HG03175 (cell line): Measurements from ENCODE around the gene FAM227B.
"Not testable (repeated sequence)": the region's sequence is repeated elsewhere in the genome, so short reads cannot be mapped to it uniquely, and the experiment has no call there.

Experiments
- ATAC-seq: cut with Tn5 transposase; IDR thresholded peaks from one replicate; pipeline ENCODE4 v1.9.1; 2021; ENCODE audit warnings: mild to moderate bottlenecking, moderate library complexity; ENCODE audit not compliant: unreplicated experiment

Gene FAM227B

GRCh38 chr15:49620658-49621368 lies at the start of gene FAM227B, which contains the start of gene DTWD1:
Gene FAM227B, minus strand, starts transcription at chr15:49620818. Its CDS starts 5,647 bp downstream, at chr15:49615171.
Gene DTWD1, plus strand, starts transcription at chr15:49621048. Its CDS starts 4,120 bp downstream, at chr15:49625168.
- peak; percentile 98 for ATAC-seq

- ATAC-seq, result no peak
Measured at GRCh38 chr15:49669288-49669687, 48.7 kb upstream of the FAM227B start.

DNA sequence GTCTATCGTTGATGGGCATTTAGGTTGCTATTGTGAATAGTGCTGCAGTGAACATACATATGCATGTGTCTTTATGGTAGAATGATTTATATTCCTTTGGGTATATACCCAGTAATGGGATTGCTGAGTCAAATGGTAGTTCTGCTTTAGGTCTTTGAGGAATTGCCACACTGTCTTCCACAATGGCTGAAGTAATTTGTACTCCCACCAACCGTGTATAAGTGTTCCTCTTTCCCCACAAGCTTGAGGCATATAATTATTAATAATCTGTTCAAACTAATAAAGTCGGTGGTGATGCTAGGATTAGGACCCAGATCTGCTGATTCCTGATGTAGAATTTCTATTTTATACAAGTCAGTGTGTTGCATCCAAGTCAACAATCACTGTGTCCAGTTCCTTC lies 45.9 kb upstream of the FAM227B start:
- ATAC-seq, result not testable (repeated sequence)

DNA sequence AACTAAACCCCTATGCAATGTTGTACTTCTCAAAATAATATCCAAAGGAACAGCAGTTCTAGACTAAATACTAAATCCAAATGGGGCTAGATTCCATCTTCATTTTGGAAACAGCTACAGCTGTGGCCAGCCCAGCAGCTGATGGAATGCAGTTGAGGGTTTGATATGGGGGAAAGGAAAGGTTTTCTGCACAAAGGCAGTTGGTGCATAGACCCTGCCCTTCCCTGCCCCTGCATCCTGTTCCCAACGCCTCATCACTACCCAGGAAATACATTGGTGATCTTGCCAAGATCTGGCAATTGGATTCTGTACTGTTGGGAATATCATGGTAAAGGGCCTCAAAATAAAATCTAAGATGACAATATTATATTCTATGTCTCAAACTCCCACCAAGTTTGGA lies 44.1 kb upstream of the FAM227B start:
- no peak for ATAC-seq

- ATAC-seq, result no peak
Measured at GRCh38 chr15:49656734-49657133, 36.1 kb upstream of the FAM227B start.

GRCh38 chr15:49652922-49653321 lies 32.3 kb upstream of the FAM227B start:
- ATAC-seq, result no peak

- no peak for ATAC-seq
Measured at GRCh38 chr15:49650676-49651075, 30.1 kb upstream of the FAM227B start.

- ATAC-seq, result no peak
Measured at GRCh38 chr15:49649987-49650386, 29.4 kb upstream of the FAM227B start.

DNA sequence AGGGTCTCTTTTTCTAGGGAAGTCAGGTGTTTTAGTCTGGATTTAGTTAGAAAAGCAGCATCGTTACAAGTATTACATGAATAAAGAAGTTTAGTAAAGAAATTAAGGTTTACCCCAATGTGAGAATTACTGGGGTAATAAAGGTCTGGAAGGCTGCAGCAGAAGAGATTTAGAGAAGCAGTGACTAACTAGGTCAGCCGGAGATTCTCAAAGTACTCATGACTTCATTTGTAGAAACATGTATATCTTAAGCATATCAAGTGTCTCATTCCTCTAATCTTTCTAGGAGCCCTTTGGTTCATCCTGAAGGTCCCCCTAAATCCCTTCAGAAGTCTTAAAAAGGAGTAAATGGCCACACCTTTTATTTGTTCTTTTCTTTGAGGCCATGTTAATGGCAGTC lies 26.3 kb upstream of the FAM227B start:
- no peak for ATAC-seq

GRCh38 chr15:49645941-49646340 lies 25.3 kb upstream of the FAM227B start:
- no peak for ATAC-seq

GRCh38 chr15:49645277-49645676 lies 24.7 kb upstream of the FAM227B start:
- no peak for ATAC-seq

DNA sequence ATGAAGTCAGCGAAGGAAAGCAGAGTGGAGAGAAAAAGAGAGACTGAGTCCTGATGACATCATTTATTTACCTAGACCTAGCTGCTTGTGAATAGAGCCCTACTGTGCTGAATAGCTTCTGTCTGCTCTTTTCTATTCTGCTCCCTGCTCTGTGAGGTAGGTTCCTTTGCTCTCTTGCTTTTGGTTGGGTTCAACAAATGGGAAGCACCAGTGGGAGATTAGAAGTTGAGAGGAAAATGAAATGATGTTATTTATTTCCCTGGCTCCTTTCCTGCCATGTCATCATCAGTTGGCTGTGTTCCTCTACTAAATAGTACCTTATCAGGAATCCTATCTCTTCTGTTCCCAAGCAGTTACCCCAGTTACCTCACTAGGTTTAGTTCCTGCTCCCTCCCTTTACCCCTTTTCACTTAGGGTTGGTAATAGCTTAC lies 23.8 kb upstream of the FAM227B start:
- ATAC-seq, result no peak

DNA sequence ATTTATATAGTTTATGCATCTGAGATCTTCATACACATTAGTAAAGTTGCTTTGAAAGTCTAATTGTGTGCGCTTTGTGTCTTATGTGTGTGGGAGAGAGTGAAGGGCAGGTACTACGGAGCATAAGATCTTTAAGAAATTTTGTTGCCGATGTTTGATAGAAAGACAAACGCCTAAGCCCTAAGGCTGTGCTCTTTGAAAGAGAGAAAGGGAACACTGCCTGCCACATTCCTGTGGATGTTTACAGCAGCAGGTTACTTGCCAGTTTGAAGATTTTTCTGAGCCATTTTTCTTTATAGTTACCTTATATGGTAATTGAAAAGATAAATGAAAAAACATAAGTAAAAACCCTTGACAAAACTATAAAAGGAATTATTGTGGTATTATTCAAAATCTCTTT lies 17.2 kb upstream of the FAM227B start:
- ATAC-seq, result no peak

DNA sequence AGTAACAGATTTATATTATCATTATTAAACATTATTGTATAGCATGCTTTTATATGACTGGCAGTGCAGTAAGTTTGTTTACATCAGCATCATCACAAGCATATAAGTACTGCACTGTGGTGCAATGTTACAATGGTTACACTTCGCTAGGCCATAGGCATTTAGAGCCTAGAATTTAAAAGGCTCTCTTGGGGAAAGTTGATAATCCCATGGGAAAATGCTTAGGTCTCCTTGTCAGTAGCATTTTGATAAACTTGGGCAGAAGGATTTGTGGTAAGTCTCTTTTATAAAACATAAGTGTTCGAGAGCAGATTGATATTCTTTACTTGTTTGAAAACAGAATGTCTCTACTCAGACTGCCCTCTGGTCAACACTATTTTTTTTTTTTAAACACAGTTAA lies 7.8 kb upstream of the FAM227B start:
- no peak for ATAC-seq

DNA sequence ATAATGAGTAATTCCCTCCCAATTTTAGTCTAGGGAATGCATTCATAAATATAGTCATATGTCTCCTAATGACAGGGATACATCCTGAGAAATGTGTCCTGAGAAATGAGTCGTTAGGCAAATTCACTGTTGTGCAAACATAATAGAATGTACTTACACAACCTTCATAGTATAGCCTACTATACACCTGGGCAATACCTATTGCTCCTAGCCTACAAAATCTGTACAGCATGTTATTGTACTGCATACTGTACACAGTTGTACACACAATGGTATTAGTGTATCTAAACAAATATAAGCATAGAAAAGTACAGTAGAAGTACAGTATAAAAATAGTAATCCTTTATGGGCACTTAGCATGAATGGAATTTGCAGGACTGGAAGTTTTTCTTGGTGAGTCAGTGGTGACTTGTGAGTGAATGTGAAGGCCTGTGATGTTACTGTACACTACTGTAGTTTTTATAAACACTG lies 6.8 kb upstream of the FAM227B start:
- no peak for ATAC-seq

DNA sequence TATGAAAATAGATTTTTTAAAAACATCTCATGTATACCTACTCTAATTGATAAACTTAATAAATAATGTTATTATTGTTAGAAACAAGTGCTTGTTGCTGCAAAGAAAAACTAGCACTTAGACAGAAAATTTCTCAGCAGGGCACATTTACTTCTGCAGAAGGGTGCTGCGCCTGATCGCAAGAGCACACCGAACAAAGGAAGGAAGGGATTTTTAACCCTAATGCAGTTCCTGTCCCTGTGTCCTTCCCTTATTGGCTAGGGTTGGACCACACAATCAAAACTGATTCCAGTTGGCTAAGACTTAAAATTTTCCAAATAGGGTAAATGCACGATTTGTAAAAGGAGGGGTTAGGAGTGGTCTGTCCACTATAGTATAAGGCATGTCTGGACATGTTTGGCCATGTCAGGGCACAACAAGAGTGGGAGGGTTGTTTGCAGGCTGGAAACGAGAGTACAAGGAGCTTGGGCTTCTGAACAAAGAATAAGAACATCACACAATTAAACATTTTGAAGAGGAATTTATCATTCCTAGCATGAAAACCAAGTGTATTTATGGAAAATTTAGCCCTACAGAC lies 4.9 kb upstream of the FAM227B start:
- ATAC-seq, result no peak

DNA sequence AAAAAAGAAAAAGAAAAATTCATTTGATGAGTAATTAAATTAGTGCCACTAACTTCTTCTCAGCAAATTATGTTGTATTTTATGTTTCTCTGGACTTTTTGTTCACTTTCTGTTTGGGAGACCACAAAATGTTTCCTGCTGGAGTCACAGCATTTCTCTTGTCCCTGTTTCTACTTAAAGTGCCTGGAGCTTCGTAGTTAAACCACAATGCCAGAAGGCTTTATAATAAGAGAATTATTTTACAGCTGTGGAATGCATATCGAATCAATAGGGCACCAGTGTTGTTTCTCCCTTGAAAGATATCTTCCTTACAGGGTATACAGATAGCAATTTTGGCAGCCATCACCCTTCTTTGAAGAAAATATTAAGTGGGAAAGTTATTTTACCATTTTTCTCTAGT lies 3.4 kb upstream of the FAM227B start:
- ATAC-seq, result no peak

- no peak for ATAC-seq
Measured at GRCh38 chr15:49622561-49622960, 1.9 kb upstream of the FAM227B start.

GRCh38 chr15:49621887-49622286 lies 1.3 kb upstream of the FAM227B start:
- no peak for ATAC-seq

- ATAC-seq, result no peak
Measured at GRCh38 chr15:49621401-49621811, 788 bp upstream of the FAM227B start.

DNA sequence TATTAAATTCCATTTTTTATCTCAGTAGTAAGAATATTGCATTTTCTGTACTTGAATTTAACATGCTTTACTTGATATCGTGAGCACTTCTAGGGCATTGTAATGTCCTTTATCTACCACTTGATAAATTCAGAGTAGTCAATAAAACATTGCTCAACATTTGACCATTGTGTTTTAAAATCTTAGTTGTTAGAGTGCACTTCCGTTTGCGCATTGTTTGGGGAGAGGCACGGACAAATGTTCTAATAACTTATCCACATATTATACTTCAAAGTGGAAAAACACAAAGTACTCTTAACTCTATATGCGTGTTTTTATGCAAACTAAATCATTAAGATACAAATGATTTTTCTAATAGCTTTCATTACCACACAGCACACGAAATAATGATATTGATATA lies 419 bp downstream of the FAM227B start:
- peak; percentile 7 for ATAC-seq

GRCh38 chr15:49619226-49619625 lies 1.4 kb downstream of the FAM227B start:
- ATAC-seq, result no peak
